HG03378 (cell line): ENCODE data around the gene PCNX4.

Source experiments
- ATAC-seq: cut with Tn5 transposase; IDR thresholded peaks from one replicate; pipeline ENCODE4 v1.9.1; 2021; ENCODE audit warnings: mild to moderate bottlenecking, moderate library complexity; ENCODE audit not compliant: unreplicated experiment

PCNX4 gene

GRCh38 chr14:60170948-60171347, 79.2 kb downstream of the PCNX4 start:
- no peak for ATAC-seq

GRCh38 chr14:60171690-60172089, 80.0 kb downstream of the PCNX4 start:
- ATAC-seq: no peak

GRCh38 chr14:60174352-60175254, 82.9 kb downstream of the PCNX4 start:
- no peak for ATAC-seq

GRCh38 chr14:60175255-60175902, 83.7 kb downstream of the PCNX4 start:
- no peak for ATAC-seq

GRCh38 chr14:60178164-60178563, 86.4 kb downstream of the PCNX4 start:
- ATAC-seq: no peak

GRCh38 chr14:60178820-60179219, 87.1 kb downstream of the PCNX4 start:
- ATAC-seq: no peak

- peak; percentile 43 for ATAC-seq
Observed at GRCh38 chr14:60179431-60179869, 87.7 kb downstream of the PCNX4 start.

GRCh38 chr14:60183138-60183537, 91.4 kb downstream of the PCNX4 start:
- ATAC-seq: no peak

GRCh38 chr14:60183741-60184140, 92.0 kb downstream of the PCNX4 start:
- ATAC-seq: peak; percentile 42

GRCh38 chr14:60184146-60184904, 92.6 kb downstream of the PCNX4 start:
- peak; percentile 41 for ATAC-seq

- no peak for ATAC-seq
Observed at GRCh38 chr14:60184905-60185555, 93.3 kb downstream of the PCNX4 start.

- no peak for ATAC-seq
Observed at GRCh38 chr14:60188115-60188514, 96.4 kb downstream of the PCNX4 start.

- no peak for ATAC-seq
Observed at GRCh38 chr14:60188696-60189095, 97.0 kb downstream of the PCNX4 start.

- ATAC-seq: peak; percentile 64
Observed at GRCh38 chr14:60189923-60190840, 98.5 kb downstream of the PCNX4 start.

- peak; percentile 70 for ATAC-seq
Observed at GRCh38 chr14:60195179-60195810, 103.6 kb downstream of the PCNX4 start.

- ATAC-seq: no peak
Observed at GRCh38 chr14:60196291-60196690, 104.6 kb downstream of the PCNX4 start.

GRCh38 chr14:60197629-60198303, 106.0 kb downstream of the PCNX4 start:
- no peak for ATAC-seq

GRCh38 chr14:60199321-60199720, 107.6 kb downstream of the PCNX4 start:
- no peak for ATAC-seq
